ENCODE measurements around the gene EEFSEC. TPM values are rescaled to one million over a fixed set of nuclear protein-coding genes. Genes with fewer than 3 reads are reported as not detected.

EEFSEC gene
- total RNA-seq, 2 experiments from 2014 or later: 21.7 to 23.1 TPM

- Mint-ChIP-seq H3K36me3 (ENCODE audit: low read depth) (no peaks in the 10 kb centered on the region), H3K4me1 (ENCODE audit: low read depth) (peaks cover 5% of the 10 kb centered on the region), H3K9me3 (ENCODE audit: insufficient read depth) (no peaks in the 10 kb centered on the region), H3K27me3 (ENCODE audit: low read depth) (no peaks in the 10 kb centered on the region), H3K27ac (no peak overlapping the region), H3K4me3 (no peak overlapping the region)
- CTCF ChIA-PET: no interaction called here
- DNase-seq (no peak), ATAC-seq (no peak)
- POLR2A ChIA-PET: no interaction called here
Measured at GRCh38 chr3:128334766-128335165, 181.5 kb downstream of the EEFSEC start.

- ChIA-PET POLR2A (no interaction called here), CTCF (no interaction called here)
- H3K4me3 Mint-ChIP-seq: no peak overlapping the region
- H3K4me1 Mint-ChIP-seq (ENCODE audit: low read depth): peaks cover 5% of the 10 kb centered on the region
- DNase-seq: no peak
- no peaks in the 10 kb centered on the region for H3K27me3 Mint-ChIP-seq (ENCODE audit: low read depth)
- ATAC-seq: no peak
- no peaks in the 10 kb centered on the region for H3K9me3 Mint-ChIP-seq (ENCODE audit: insufficient read depth)
- H3K27ac Mint-ChIP-seq: no peak overlapping the region
- H3K36me3 Mint-ChIP-seq (ENCODE audit: low read depth): no peaks in the 10 kb centered on the region
Measured at GRCh38 chr3:128335621-128336296, 182.5 kb downstream of the EEFSEC start.

DNA sequence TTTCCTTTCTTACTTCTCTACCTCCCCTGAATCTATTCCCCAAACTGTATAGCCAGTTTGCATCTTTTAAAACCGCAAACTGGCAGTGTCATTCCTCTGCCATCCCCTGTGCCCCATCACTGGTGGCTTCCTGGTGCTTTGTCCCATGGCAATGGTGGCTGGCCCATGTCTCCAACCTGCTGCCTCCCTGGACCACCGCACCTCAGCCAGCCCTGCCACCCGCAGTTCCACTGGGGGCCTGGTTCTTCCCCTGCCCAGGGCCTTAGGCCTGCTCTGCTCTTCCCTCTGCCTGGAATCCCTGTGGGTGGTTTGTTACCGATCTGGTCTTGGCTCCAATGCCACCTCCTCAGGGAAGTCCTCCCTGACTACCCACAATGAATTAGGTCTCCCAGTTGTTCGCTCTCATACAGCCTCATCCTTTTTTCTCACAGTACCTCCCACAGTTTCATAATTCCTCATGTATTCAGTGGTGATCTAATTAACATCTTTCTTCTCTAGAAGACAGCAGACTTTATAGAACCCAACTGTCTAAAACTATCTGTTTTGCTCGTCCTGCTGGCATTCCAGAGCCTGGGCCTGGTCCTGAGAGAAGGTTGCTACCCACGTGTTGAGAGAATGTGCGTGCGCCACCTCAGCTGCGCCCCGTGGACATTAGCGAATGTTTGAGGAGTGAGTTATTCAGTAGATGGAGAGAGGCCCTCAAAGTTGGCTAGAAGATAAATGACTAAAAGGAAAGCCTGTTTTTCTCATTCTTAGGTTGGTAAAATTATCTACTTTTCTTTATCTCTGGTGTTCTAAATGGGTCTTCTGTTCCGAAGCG lies 183.3 kb downstream of the EEFSEC start:
- no peak for ATAC-seq
- H3K27ac Mint-ChIP-seq: no peak overlapping the region
- no peaks in the 10 kb centered on the region for H3K36me3 Mint-ChIP-seq (ENCODE audit: low read depth)
- no peak for DNase-seq
- POLR2A ChIA-PET: no interaction called here
- H3K4me3 Mint-ChIP-seq: no peak overlapping the region
- H3K4me1 Mint-ChIP-seq (ENCODE audit: low read depth): peaks cover 3% of the 10 kb centered on the region
- CTCF ChIA-PET: no interaction called here
- H3K9me3 Mint-ChIP-seq (ENCODE audit: insufficient read depth): no peaks in the 10 kb centered on the region
- H3K27me3 Mint-ChIP-seq (ENCODE audit: low read depth): no peaks in the 10 kb centered on the region

- no peaks in the 10 kb centered on the region for H3K27me3 Mint-ChIP-seq (ENCODE audit: low read depth)
- POLR2A ChIA-PET: no interaction called here
- CTCF ChIA-PET: no interaction called here
- no peaks in the 10 kb centered on the region for H3K36me3 Mint-ChIP-seq (ENCODE audit: low read depth)
- ATAC-seq (no peak), DNase-seq (no peak)
- no peaks in the 10 kb centered on the region for H3K9me3 Mint-ChIP-seq (ENCODE audit: insufficient read depth)
- no peak overlapping the region for H3K4me3 Mint-ChIP-seq
- no peak overlapping the region for H3K27ac Mint-ChIP-seq
- no peaks in the 10 kb centered on the region for H3K4me1 Mint-ChIP-seq (ENCODE audit: low read depth)
Measured at GRCh38 chr3:128337305-128337704, 184.0 kb downstream of the EEFSEC start.

- no peak for ATAC-seq
- ChIA-PET POLR2A (no interaction called here), CTCF (no interaction called here)
Measured at GRCh38 chr3:128338536-128339330, 185.5 kb downstream of the EEFSEC start.

GRCh38 chr3:128339491-128340012 lies 186.3 kb downstream of the EEFSEC start:
- DNase-seq: no peak
- ChIA-PET CTCF (interaction anchor here (1.0 kb wide), 1 partner anchor 244 kb away, joined by 4 read pairs; no protein-coding TSS in a partner anchor), POLR2A (no interaction called here)
- H3K9me3 Mint-ChIP-seq (ENCODE audit: insufficient read depth): no peaks in the 10 kb centered on the region
- no peak overlapping the region for H3K27ac Mint-ChIP-seq
- no peaks in the 10 kb centered on the region for H3K36me3 Mint-ChIP-seq (ENCODE audit: low read depth)
- H3K4me1 Mint-ChIP-seq (ENCODE audit: low read depth): no peaks in the 10 kb centered on the region
- ATAC-seq: no peak
- no peaks in the 10 kb centered on the region for H3K27me3 Mint-ChIP-seq (ENCODE audit: low read depth)
- H3K4me3 Mint-ChIP-seq: no peak overlapping the region

More at GRCh38 chr3:128338536-128339330, 185.5 kb downstream of the EEFSEC start:
- DNase-seq: no peak
- Mint-ChIP-seq H3K4me1 (ENCODE audit: low read depth) (no peaks in the 10 kb centered on the region), H3K27me3 (ENCODE audit: low read depth) (no peaks in the 10 kb centered on the region), H3K9me3 (ENCODE audit: insufficient read depth) (no peaks in the 10 kb centered on the region), H3K27ac (no peak overlapping the region), H3K36me3 (ENCODE audit: low read depth) (no peaks in the 10 kb centered on the region), H3K4me3 (no peak overlapping the region)

- H3K27me3 Mint-ChIP-seq (ENCODE audit: low read depth): no peaks in the 10 kb centered on the region
Measured at GRCh38 chr3:128340198-128340903, 187.1 kb downstream of the EEFSEC start.

DNA sequence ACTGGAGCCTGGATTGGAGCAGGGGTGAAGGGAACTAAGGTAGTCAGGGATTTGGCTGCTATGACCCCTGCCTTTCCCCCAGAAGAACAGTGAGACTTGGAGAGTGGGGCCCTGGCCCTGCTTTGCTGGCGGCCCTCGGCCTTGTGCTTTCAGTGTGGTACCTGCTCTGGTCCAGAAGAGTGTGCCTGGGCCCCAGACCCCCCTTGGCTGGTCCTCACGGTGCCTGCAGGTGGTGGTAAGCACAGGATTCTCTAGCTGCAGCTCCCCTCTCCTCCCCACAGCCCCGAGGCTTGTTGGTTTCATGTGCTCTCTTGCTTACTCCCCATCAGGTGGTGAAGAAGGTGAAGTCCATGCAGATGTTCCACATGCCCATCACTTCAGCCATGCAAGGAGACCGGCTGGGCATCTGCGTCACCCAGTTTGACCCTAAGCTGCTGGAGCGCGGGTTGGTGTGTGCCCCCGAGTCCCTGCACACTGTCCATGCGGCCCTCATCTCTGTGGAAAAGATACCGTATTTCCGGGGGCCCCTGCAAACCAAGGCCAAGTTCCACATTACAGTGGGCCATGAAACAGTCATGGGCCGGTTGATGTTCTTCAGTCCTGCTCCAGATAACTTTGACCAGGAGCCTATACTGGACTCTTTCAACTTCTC lies 187.7 kb downstream of the EEFSEC start:
- ChIA-PET POLR2A (no interaction called here), CTCF (no interaction called here)
- H3K36me3 Mint-ChIP-seq (ENCODE audit: low read depth): no peaks in the 10 kb centered on the region
- DNase-seq (no peak), ATAC-seq (no peak)
- H3K27me3 Mint-ChIP-seq (ENCODE audit: low read depth): no peaks in the 10 kb centered on the region
- no peak overlapping the region for H3K4me3 Mint-ChIP-seq
- no peak overlapping the region for H3K27ac Mint-ChIP-seq
- H3K9me3 Mint-ChIP-seq (ENCODE audit: insufficient read depth): no peaks in the 10 kb centered on the region
- H3K4me1 Mint-ChIP-seq (ENCODE audit: low read depth): no peaks in the 10 kb centered on the region

More at GRCh38 chr3:128340198-128340903, 187.1 kb downstream of the EEFSEC start:
- H3K36me3 Mint-ChIP-seq (ENCODE audit: low read depth): no peaks in the 10 kb centered on the region
- ChIA-PET POLR2A (no interaction called here), CTCF (interaction anchor here (1.0 kb wide), 1 partner anchor 245 kb away, joined by 4 read pairs; no protein-coding TSS in a partner anchor)
- H3K27ac Mint-ChIP-seq: no peak overlapping the region
- no peak overlapping the region for H3K4me3 Mint-ChIP-seq
- DNase-seq: no peak
- H3K4me1 Mint-ChIP-seq (ENCODE audit: low read depth): no peaks in the 10 kb centered on the region
- ATAC-seq: no peak
- no peaks in the 10 kb centered on the region for H3K9me3 Mint-ChIP-seq (ENCODE audit: insufficient read depth)

DNA sequence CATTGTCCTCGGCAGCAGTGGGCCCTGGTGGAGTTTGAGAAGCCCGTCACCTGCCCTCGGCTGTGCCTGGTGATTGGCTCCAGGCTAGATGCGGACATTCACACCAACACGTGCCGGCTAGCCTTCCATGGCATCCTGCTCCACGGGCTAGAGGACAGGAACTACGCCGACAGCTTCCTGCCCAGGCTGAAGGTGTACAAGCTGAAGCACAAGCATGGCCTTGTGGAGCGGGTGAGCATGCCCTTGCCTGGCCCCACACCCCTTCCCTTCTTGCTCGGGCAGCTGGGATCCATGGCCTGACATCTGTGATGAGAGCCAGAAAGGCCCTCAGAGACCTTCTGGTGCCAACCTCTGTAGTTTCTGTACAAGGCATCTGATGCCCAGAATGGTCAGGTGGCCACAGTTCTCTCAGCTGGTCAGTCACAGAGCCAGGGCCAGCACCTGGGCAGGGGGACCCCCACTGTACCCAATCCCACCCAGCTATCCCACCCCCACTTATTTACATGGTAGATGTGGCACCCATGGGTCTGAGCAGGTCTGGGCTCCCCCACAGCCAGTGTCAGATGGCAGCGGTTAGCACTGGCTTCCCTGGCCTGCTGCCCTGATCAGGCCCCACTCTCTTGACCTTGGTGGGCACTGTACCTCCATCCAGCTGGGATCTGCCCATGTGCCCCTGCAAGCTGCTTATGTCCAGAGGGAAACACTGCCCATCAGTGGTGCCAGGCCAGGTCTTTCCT lies 188.5 kb downstream of the EEFSEC start:
- ATAC-seq (no peak), DNase-seq (no peak)
- ChIA-PET CTCF (no interaction called here), POLR2A (no interaction called here)
- no peaks in the 10 kb centered on the region for H3K4me1 Mint-ChIP-seq (ENCODE audit: low read depth)
- no peak overlapping the region for H3K4me3 Mint-ChIP-seq
- no peaks in the 10 kb centered on the region for H3K9me3 Mint-ChIP-seq (ENCODE audit: insufficient read depth)
- no peak overlapping the region for H3K27ac Mint-ChIP-seq
- no peaks in the 10 kb centered on the region for H3K27me3 Mint-ChIP-seq (ENCODE audit: low read depth)
- H3K36me3 Mint-ChIP-seq (ENCODE audit: low read depth): no peaks in the 10 kb centered on the region

DNA sequence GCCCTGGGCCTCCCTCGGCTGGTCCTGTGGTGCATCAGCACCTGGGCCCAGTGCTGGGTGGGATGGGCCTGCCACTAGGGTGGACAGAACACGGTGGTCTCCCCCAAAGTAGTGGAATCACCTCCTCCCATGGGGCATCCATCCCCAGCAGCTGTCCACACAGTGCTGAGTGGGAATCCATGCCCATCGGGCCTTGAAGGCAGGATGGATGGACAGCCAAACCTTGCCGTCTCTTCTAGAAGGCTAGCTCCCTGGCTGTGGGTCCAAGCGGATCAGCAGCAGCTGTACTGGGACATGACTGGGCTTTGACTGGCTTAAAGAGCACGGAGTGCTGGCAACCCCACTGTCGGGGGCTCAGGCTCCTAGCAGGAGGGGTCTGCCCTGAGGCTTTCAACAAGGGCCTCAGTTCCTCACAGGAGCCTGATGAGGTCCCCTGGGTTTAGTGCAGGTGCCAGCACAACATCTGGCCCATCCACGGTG lies 189.5 kb downstream of the EEFSEC start:
- H3K4me1 Mint-ChIP-seq (ENCODE audit: low read depth): no peaks in the 10 kb centered on the region
- H3K9me3 Mint-ChIP-seq (ENCODE audit: insufficient read depth): no peaks in the 10 kb centered on the region
- CTCF ChIA-PET: no interaction called here
- no peaks in the 10 kb centered on the region for H3K27me3 Mint-ChIP-seq (ENCODE audit: low read depth)
- DNase-seq (no peak), ATAC-seq (no peak)
- H3K36me3 Mint-ChIP-seq (ENCODE audit: low read depth): no peaks in the 10 kb centered on the region
- POLR2A ChIA-PET: no interaction called here
- H3K4me3 Mint-ChIP-seq: no peak overlapping the region
- no peak overlapping the region for H3K27ac Mint-ChIP-seq
